Measurements from ENCODE around the gene ABAT.

The ABAT gene

DNA sequence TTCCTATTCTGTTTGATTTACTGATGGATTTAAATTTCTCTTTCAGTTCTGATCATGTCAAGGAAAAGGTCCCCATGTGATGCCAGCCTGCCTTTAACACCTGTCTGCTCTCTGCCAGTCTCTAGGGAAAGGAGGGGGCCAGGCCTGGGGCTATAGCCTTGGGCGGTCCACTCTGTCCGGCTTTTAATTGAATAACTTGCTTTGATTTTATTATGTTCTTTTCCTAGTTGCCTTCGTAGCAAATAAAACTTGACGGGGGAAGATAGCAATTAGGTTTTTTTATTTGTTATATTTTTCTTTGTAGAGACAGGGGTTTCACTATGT, 47.6 kb downstream of the ABAT start:
- no peak overlapping the region for H3K4me3 ChIP-seq (ENCODE audit: low read depth, low read length)
- no peak for DNase-seq (ENCODE audit: low read depth)
- TF ChIP-seq CTCF (IDR thresholded peaks at IDR 0.05; ENCODE audit: low read depth, low read length, missing control alignments) = no peak

DNA sequence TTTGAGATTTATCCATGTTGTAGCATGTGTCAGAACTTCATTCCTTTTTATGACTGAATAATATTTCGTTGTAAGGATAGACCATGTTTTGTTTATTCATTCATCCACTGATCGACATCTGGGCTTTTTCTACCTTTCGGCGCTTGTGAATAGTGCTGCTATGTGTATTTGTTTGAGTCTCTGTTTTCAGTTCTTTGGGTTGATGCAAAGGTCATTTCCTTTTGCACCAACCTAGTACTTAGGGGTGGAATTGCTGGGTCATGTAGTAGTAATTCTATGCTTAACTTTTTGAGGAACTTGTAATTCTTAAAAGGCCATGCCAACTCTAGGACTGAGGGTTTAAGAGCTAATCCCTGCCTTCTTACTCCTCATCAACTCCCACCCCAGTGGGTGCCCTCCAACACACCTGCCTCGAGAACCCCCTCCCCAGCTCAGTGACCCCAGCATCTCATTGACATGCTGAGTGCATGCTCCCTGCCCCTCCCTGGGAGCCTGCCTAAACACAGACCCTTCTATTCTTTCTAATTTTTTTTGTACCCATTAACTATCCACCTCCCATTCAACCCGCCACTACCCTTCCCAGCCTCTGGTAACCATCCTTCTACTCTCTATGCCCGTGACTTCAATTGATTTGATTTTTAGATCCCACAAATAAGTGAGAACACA, 51.2 kb downstream of the ABAT start:
- H3K4me3 ChIP-seq (ENCODE audit: low read depth, low read length) = no peak overlapping the region
- TF ChIP-seq CTCF (IDR thresholded peaks at IDR 0.05; ENCODE audit: low read depth, low read length, missing control alignments) = no peak
- DNase-seq (ENCODE audit: low read depth) = no peak

DNA sequence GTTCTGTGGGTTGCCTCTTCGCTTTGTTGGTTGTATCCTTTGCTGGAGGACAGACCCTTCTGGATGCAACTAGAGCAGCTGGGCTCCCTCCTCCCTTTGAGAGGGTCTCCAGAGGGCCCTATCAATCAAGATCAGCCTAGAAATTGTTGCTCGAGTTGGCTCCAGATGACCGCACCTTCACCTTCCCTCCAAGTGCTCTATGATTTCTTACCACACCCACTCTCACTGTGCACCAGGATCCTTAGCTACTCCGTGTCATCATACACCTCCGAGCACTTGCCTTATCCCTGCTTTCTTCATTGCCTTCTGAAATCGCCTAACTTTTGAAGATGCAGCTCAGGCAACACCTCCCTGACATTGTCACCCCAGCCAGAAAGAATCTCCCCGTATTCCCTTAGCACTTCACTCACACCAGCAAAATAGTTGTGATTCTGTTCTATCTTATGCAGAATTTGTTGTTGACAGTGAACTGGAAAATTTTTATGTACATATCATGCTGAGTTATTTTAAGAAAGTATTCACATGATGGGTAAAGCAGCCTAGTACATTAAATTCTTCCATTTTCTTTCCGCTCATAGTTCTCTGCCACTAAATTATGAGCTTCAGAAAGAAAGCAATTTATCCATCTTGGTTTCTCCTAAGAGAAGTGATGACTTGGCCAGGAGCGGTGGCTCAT, 52.9 kb downstream of the ABAT start:
- no peak for TF ChIP-seq CTCF (IDR thresholded peaks at IDR 0.05; ENCODE audit: low read depth, low read length, missing control alignments)
- no peak for DNase-seq (ENCODE audit: low read depth)
- no peak overlapping the region for H3K4me3 ChIP-seq (ENCODE audit: low read depth, low read length)

- no peak for TF ChIP-seq CTCF (IDR thresholded peaks at IDR 0.05; ENCODE audit: low read depth, low read length, missing control alignments)
- DNase-seq (ENCODE audit: low read depth) = no peak
- H3K4me3 ChIP-seq (ENCODE audit: low read depth, low read length) = no peak overlapping the region
Observed at GRCh38 chr16:8727857-8728618, 53.6 kb downstream of the ABAT start.

DNA sequence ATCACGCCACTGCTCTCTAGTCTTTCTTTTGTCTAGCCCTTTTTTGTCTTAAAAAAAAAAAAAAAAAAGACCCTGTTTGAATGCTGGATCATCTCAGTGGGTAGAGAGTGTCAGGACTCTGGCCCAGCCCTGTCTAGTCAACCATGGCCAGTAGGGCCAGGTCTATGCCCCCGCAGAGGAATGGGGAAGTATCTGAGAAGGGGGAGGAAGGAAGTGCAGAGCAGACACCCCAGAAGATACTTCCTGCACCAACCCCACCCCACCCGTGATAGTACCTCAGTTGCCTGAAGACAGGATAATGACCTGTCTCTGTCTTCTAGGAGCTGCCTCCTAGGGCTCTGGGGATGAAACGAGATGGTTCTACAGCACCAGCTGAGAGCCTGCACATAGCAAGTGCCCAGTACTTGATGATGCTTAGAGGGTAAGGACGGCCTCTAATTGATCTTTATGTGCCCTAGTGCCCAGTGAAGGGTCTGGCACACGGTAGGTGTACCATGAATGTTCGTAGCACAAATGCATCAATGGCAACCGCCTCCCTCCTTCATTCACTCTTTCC, 55.4 kb downstream of the ABAT start:
- no peak overlapping the region for H3K4me3 ChIP-seq (ENCODE audit: low read depth, low read length)
- DNase-seq (ENCODE audit: low read depth) = peak; percentile 0
- no peak for TF ChIP-seq CTCF (IDR thresholded peaks at IDR 0.05; ENCODE audit: low read depth, low read length, missing control alignments)

- no peak for TF ChIP-seq CTCF (IDR thresholded peaks at IDR 0.05; ENCODE audit: low read depth, low read length, missing control alignments)
- no peak for DNase-seq (ENCODE audit: low read depth)
- H3K4me3 ChIP-seq (ENCODE audit: low read depth, low read length) = no peak overlapping the region
Observed at GRCh38 chr16:8730335-8730915, 56.0 kb downstream of the ABAT start.
